Endothelial cell of umbilical vein (primary cell): Measurements from ENCODE around the gene BMPR1B. TPM values are rescaled to one million over a fixed set of nuclear protein-coding genes. Genes with fewer than 3 reads are reported as not detected.

Experiments used
- BruUV-seq: library from RNA; stranded (reverse); fragments of 400-500 nt; replicated peaks from 2 replicates; lab custom pipeline; 2021; lab: Mats Ljungman, UMichigan
- CTCF ChIA-PET: fragments of 300-600, 350-600 bp; sonication (Branson Sonifier 250); formaldehyde crosslinking; loops from one replicate; lab custom pipeline; 2021; ENCODE audit warnings: antibody characterized with exemption, inconsistent platforms; lab: Charles Lee
- POLR2A ChIA-PET: fragments of 300-600, 350-600 bp; sonication (Branson Sonifier 250); formaldehyde crosslinking; loops from one replicate; lab custom pipeline; 2021; ENCODE audit warnings: antibody characterized with exemption, inconsistent platforms; lab: Charles Lee
- DNase-seq: peaks from one replicate; pipeline ENCODE4 v3.0.0-alpha.2; 2011; ENCODE audit warnings: low read depth, low spot score
- FAIRE-seq: peaks from 2 replicates; lab custom pipeline; 2011; peaks lifted over from hg19 to GRCh38; lab: Jason Lieb, UNC
- H2AFZ ChIP-seq: 2 replicates; pipeline ENCODE4 v1.6.0; 2012; ENCODE audit warnings: low read depth, low read length, control low read depth, inconsistent platforms
- H3K27ac ChIP-seq: 2 replicates; pipeline ENCODE4 v1.5.1; 2011; ENCODE audit warnings: low read depth, mild to moderate bottlenecking, control low read depth, low read length, moderate library complexity; ENCODE audit not compliant: insufficient read depth
- H3K27me3 ChIP-seq, 2 experiments: 2 replicates each; pipeline versions ENCODE4 v1.6.0 to v1.6.1; 2011; ENCODE audit warnings: low read length in 2 of 2, mixed read lengths in 1 of 2; ENCODE audit not compliant: control insufficient read depth in 2 of 2, insufficient read depth in 2 of 2
- H3K36me3 ChIP-seq, 2 experiments: 2 replicates in 1 of 2; 3 replicates in 1 of 2; pipeline ENCODE4 v1.5.1; 2011; ENCODE audit warnings: low read length in 2 of 2, mild to moderate bottlenecking in 1 of 2, moderate library complexity in 1 of 2; ENCODE audit not compliant: control insufficient read depth in 2 of 2, insufficient read depth in 2 of 2; ENCODE audit errors: extremely low read depth in 1 of 2
- H3K4me1 ChIP-seq: 3 replicates; pipeline ENCODE4 v1.5.1; 2011; ENCODE audit warnings: mild to moderate bottlenecking, low read length; ENCODE audit not compliant: control insufficient read depth, insufficient read depth; ENCODE audit errors: extremely low read depth
- H3K4me2 ChIP-seq: 2 replicates; pipeline ENCODE4 v1.6.1; 2011; ENCODE audit warnings: low read length, control low read depth, mixed read lengths; ENCODE audit not compliant: insufficient read depth
- H3K4me3 ChIP-seq, 3 experiments: fragments of 200-600 bp in 1 of 3; sonication (generic), shearing (Covaris generic) in 1 of 3; replicated peaks in 1 of 3; 2 replicates each; pipeline ENCODE4 v1.5.1; 2011 to 2016; ENCODE audit warnings: control low read depth in 3 of 3, low read length in 3 of 3, mild to moderate bottlenecking in 2 of 3, inconsistent platforms in 1 of 3, low read depth in 1 of 3, moderate library complexity in 1 of 3; ENCODE audit not compliant: insufficient read depth in 1 of 3
- H3K79me2 ChIP-seq: 2 replicates; pipeline ENCODE4 v1.6.0; 2012; ENCODE audit warnings: low read length, inconsistent platforms; ENCODE audit not compliant: control insufficient read depth, insufficient read depth
- H3K9ac ChIP-seq: replicated peaks from 2 replicates; pipeline ENCODE3; 2011; ENCODE audit warnings: low read length, control low read depth; ENCODE audit not compliant: insufficient read depth; ENCODE audit errors: extremely low read depth
- H3K9me1 ChIP-seq: replicated peaks from 3 replicates; pipeline ENCODE4 v1.6.0; 2011; ENCODE audit warnings: mild to moderate bottlenecking, low read length; ENCODE audit not compliant: control insufficient read depth, insufficient read depth; ENCODE audit errors: extremely low read depth
- H3K9me3 ChIP-seq: replicated peaks from 2 replicates; pipeline ENCODE4 v1.5.1; 2012; ENCODE audit warnings: low read length, inconsistent platforms; ENCODE audit not compliant: control insufficient read depth, insufficient read depth
- H4K20me1 ChIP-seq: replicated peaks from 2 replicates; pipeline ENCODE3; 2011; ENCODE audit warnings: mild to moderate bottlenecking, low read length; ENCODE audit not compliant: control insufficient read depth, insufficient read depth; ENCODE audit errors: extremely low read depth
- CTCF ChIP-seq, 2 donors: IDR thresholded peaks; 1 replicate in 1 of 2; 2 replicates in 1 of 2; pipeline ENCODE4 v1.5.1; 2011; ENCODE audit warnings: low read length in 2 of 2, mild to moderate bottlenecking in 2 of 2, moderate library complexity in 2 of 2, control low read depth in 1 of 2, inconsistent platforms in 1 of 2, low read depth in 1 of 2; ENCODE audit not compliant: insufficient read depth in 1 of 2; ENCODE audit errors: extremely low read depth in 1 of 2
- EZH2 ChIP-seq: IDR thresholded peaks from 2 replicates; pipeline ENCODE4 v1.6.1; 2012; ENCODE audit warnings: borderline replicate concordance, low read depth, mild to moderate bottlenecking, moderate library complexity, low read length, inconsistent platforms; ENCODE audit not compliant: severe bottlenecking
- FOS ChIP-seq: IDR thresholded peaks from 2 replicates; pipeline ENCODE4 v1.6.1; 2011; ENCODE audit warnings: mild to moderate bottlenecking, low read length, moderate library complexity, borderline replicate concordance; ENCODE audit not compliant: insufficient read depth
- GATA2 ChIP-seq: IDR thresholded peaks from 2 replicates; pipeline ENCODE4 v1.7.0; 2011; ENCODE audit warnings: low read depth, mild to moderate bottlenecking, moderate library complexity, mixed read lengths, low read length; ENCODE audit not compliant: insufficient read length, insufficient read depth
- JUN ChIP-seq: IDR thresholded peaks from 2 replicates; pipeline ENCODE4 v1.6.1; 2011; ENCODE audit warnings: borderline replicate concordance, low read depth; ENCODE audit not compliant: insufficient read length, insufficient read depth
- MAX ChIP-seq: IDR thresholded peaks from 2 replicates; pipeline ENCODE4 v1.6.1; 2011; ENCODE audit not compliant: insufficient read depth, insufficient read length
- MYC ChIP-seq: IDR thresholded peaks from one replicate; pipeline ENCODE4 v1.6.1; 2011; ENCODE audit warnings: mild to moderate bottlenecking, low read depth, low read length
- POLR2A ChIP-seq: IDR thresholded peaks from 2 replicates; pipeline ENCODE4 v1.6.1; 2012; ENCODE audit warnings: low read depth, mild to moderate bottlenecking, control low read depth, low read length
- POLR2AphosphoS5 ChIP-seq: IDR thresholded peaks from 2 replicates; pipeline ENCODE4 v1.6.1; 2012; ENCODE audit warnings: low read depth, mild to moderate bottlenecking, control low read depth, low read length, moderate library complexity; ENCODE audit not compliant: insufficient read depth
- dilution Hi-C: fragments of 300-500 bp; cut with MboI; formaldehyde crosslinking; loops from one replicate; pipeline ENCODE4 v1.15.0; 2019; ENCODE audit warnings: low sequenced_read_pairs; ENCODE audit not compliant: extremely low pct_ligation_motif_present
- intact Hi-C: fragments of 100-400 bp; cut with micrococcal nuclease; formaldehyde crosslinking; loops from one replicate; pipeline ENCODE4 v1.10.0; 2022
- polyA plus RNA-seq, 4 experiments: library from polyadenylated mRNA; depleted of rRNA in 3 of 4; stranded (reverse) in 3 of 4; unstranded in 1 of 4; fragments of >200 nt; gene quantifications; 2 replicates each; pipeline versions ENCODE4 v1.2.1 to v1.2.3, GENCODE V29; 2011 to 2012; ENCODE audit warnings: missing spikeins in 1 of 4
- total RNA-seq: library from RNA; stranded (reverse); gene quantifications from 2 replicates; pipeline ENCODE4 v1.2.3, GENCODE V29; 2021

BMPR1B gene
- total and polyA plus RNA-seq, 2 donors (not counting 3 experiments of a cell fraction or from before 2014, with no cell fraction given) = 0.28 to 2.1 TPM

- Histone ChIP-seq H3K9me1 (no peaks in the 10 kb centered on the region), H2AFZ (no peak overlapping the region), H3K9me3 (no peaks in the 10 kb centered on the region), H3K4me3 (no peak overlapping the region), H3K27ac (no peak overlapping the region), H3K27me3 (no peaks in the 10 kb centered on the region), H3K36me3 (no peaks in the 10 kb centered on the region), H3K79me2 (no peaks in the 10 kb centered on the region), H4K20me1 (no peaks in the 10 kb centered on the region), H3K9ac (no peak overlapping the region), H3K4me2 (no peak overlapping the region), H3K4me1 (no peaks in the 10 kb centered on the region)
- POLR2A ChIA-PET = no interaction called here
- no TSS peak for BruUV-seq
- intact Hi-C loops = loop anchor here (5.0 to 10.0 kb wide), 2 partner anchors 607 to 1995 kb away; no protein-coding TSS in a partner anchor
- CTCF ChIA-PET = no interaction called here
- dilution Hi-C loops = no loop called here
- DNase-seq (no peak), FAIRE-seq (peak; percentile 15)
- TF ChIP-seq JUN (no peak), MYC (no peak), POLR2AphosphoS5 (no peak), MAX (no peak), EZH2 (no peak), GATA2 (no peak), FOS (no peak), POLR2A (no peak), CTCF (IDR thresholded peaks at IDR 0.05; ENCODE audit: extremely low read depth in 1 of 2, insufficient read depth in 1 of 2, low read depth in 1 of 2, low read length in 2 of 2) (no peak)
These were observed 399.8 kb downstream of the BMPR1B start for GRCh38 chr4:95157596-95157995.
